ENCODE results near the gene PMP22.

Gene PMP22

GRCh38 chr17:15289285-15290183 is 24.4 kb upstream of the PMP22 start:
- Histone ChIP-seq H3K4me1 (ENCODE audit: control insufficient read depth, insufficient read depth, low read length) (peaks cover 4% of the 10 kb centered on the region), H3K36me3 (ENCODE audit: control insufficient read depth, insufficient read depth, low read length) (no peaks in the 10 kb centered on the region), H3K27me3 (ENCODE audit: control insufficient read depth, insufficient read depth, low read length) (no peaks in the 10 kb centered on the region), H3K27ac (ENCODE audit: low read depth, low read length) (no peak overlapping the region), H3K9ac (ENCODE audit: low read length) (no peak overlapping the region), H3K4me3 (ENCODE audit: low read length) (no peak overlapping the region)

DNA sequence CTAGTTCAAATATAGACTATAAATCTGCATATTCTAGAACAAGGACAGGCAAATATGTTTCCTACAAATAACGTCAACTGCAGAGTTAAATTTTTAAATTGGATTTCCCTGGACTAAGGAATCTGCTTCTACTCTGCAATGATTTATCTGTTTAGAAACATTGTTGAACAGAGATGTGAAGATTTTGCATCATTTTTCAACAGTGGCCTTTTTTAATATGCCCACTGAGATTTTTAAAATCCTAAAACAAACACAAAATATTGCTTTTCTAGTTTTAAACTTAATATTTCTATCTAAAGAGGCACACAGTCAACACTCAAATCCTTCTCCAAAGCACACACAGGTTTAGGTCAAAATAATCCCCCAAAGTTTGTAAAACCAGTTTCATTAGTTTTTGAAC is 23.7 kb upstream of the PMP22 start:
- Histone ChIP-seq H3K27ac (ENCODE audit: low read depth, low read length) (no peak overlapping the region), H3K36me3 (ENCODE audit: control insufficient read depth, insufficient read depth, low read length) (no peaks in the 10 kb centered on the region), H3K27me3 (ENCODE audit: control insufficient read depth, insufficient read depth, low read length) (no peaks in the 10 kb centered on the region), H3K9ac (ENCODE audit: low read length) (no peak overlapping the region), H3K4me3 (ENCODE audit: low read length) (no peak overlapping the region), H3K4me1 (ENCODE audit: control insufficient read depth, insufficient read depth, low read length) (peaks cover 4% of the 10 kb centered on the region)

- Histone ChIP-seq H3K27ac (ENCODE audit: low read depth, low read length) (no peak overlapping the region), H3K27me3 (ENCODE audit: control insufficient read depth, insufficient read depth, low read length) (no peaks in the 10 kb centered on the region), H3K36me3 (ENCODE audit: control insufficient read depth, insufficient read depth, low read length) (no peaks in the 10 kb centered on the region), H3K4me3 (ENCODE audit: low read length) (no peak overlapping the region), H3K4me1 (ENCODE audit: control insufficient read depth, insufficient read depth, low read length) (peaks cover 4% of the 10 kb centered on the region), H3K9ac (ENCODE audit: low read length) (no peak overlapping the region)
Measured at GRCh38 chr17:15287538-15288267, 22.6 kb upstream of the PMP22 start.

DNA sequence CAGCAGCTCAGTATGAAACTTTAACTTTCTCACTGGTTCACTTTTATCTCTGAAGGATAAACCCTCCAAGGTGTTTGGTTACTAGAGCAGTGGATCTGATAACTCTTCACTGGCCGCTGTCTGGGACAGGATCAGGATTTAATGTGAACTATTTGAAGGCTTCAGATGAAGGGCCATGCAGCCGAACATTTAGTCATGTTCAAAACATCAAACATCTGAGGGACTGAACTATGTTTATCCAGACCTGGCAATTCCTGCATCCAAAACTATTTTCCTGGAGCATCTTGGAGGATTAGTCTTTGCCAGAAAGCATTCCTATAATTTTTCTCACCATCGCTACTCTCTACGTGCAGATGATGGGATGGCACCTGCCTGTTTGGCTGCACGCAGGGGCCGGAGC is 20.3 kb upstream of the PMP22 start:
- H3K4me1 ChIP-seq (ENCODE audit: control insufficient read depth, insufficient read depth, low read length), result peaks cover 4% of the 10 kb centered on the region
- H3K27me3 ChIP-seq (ENCODE audit: control insufficient read depth, insufficient read depth, low read length), result no peaks in the 10 kb centered on the region
- no peaks in the 10 kb centered on the region for H3K36me3 ChIP-seq (ENCODE audit: control insufficient read depth, insufficient read depth, low read length)
- no peak overlapping the region for H3K9ac ChIP-seq (ENCODE audit: low read length)
- H3K4me3 ChIP-seq (ENCODE audit: low read length), result no peak overlapping the region
- no peak overlapping the region for H3K27ac ChIP-seq (ENCODE audit: low read depth, low read length)

DNA sequence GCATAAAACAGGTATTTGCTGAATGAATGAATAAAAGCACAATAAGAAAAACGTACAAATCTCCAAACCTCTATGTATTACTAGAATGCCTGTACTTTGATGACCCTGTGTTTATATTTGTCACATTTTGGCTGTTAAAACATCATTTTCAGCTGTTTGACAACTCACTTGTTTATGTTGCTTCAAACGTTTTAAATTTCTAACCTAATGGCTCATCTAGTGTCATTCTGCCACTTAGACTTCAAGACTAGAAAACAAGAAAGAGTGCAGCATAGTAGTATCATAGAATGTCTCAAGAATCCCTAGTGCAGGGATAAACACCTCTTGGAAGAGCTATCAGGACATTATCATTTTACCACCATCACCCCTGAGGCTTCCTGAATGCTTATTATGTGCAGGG is 19.4 kb upstream of the PMP22 start:
- H3K27me3 ChIP-seq (ENCODE audit: control insufficient read depth, insufficient read depth, low read length), result no peaks in the 10 kb centered on the region

GRCh38 chr17:15284107-15284506 is 19.0 kb upstream of the PMP22 start:
- Histone ChIP-seq H3K36me3 (ENCODE audit: control insufficient read depth, insufficient read depth, low read length) (no peaks in the 10 kb centered on the region), H3K27ac (ENCODE audit: low read depth, low read length) (no peak overlapping the region), H3K4me3 (ENCODE audit: low read length) (no peak overlapping the region), H3K9ac (ENCODE audit: low read length) (no peak overlapping the region), H3K4me1 (ENCODE audit: control insufficient read depth, insufficient read depth, low read length) (peaks cover 4% of the 10 kb centered on the region), H3K27me3 (ENCODE audit: control insufficient read depth, insufficient read depth, low read length) (no peaks in the 10 kb centered on the region)

More for the DNA sequence above, 19.4 kb upstream of the PMP22 start:
- peaks cover 4% of the 10 kb centered on the region for H3K4me1 ChIP-seq (ENCODE audit: control insufficient read depth, insufficient read depth, low read length)
- H3K27ac ChIP-seq (ENCODE audit: low read depth, low read length), result no peak overlapping the region
- no peak overlapping the region for H3K9ac ChIP-seq (ENCODE audit: low read length)
- H3K36me3 ChIP-seq (ENCODE audit: control insufficient read depth, insufficient read depth, low read length), result no peaks in the 10 kb centered on the region
- H3K4me3 ChIP-seq (ENCODE audit: low read length), result no peak overlapping the region

- H3K9ac ChIP-seq (ENCODE audit: low read length), result no peak overlapping the region
- no peaks in the 10 kb centered on the region for H3K36me3 ChIP-seq (ENCODE audit: control insufficient read depth, insufficient read depth, low read length)
- H3K4me3 ChIP-seq (ENCODE audit: low read length), result no peak overlapping the region
- no peaks in the 10 kb centered on the region for H3K27me3 ChIP-seq (ENCODE audit: control insufficient read depth, insufficient read depth, low read length)
- H3K27ac ChIP-seq (ENCODE audit: low read depth, low read length), result no peak overlapping the region
- no peaks in the 10 kb centered on the region for H3K4me1 ChIP-seq (ENCODE audit: control insufficient read depth, insufficient read depth, low read length)
Measured at GRCh38 chr17:15281909-15282308, 16.8 kb upstream of the PMP22 start.

- Histone ChIP-seq H3K27ac (ENCODE audit: low read depth, low read length) (no peak overlapping the region), H3K36me3 (ENCODE audit: control insufficient read depth, insufficient read depth, low read length) (no peaks in the 10 kb centered on the region), H3K4me3 (ENCODE audit: low read length) (no peak overlapping the region), H3K27me3 (ENCODE audit: control insufficient read depth, insufficient read depth, low read length) (no peaks in the 10 kb centered on the region), H3K4me1 (ENCODE audit: control insufficient read depth, insufficient read depth, low read length) (no peaks in the 10 kb centered on the region), H3K9ac (ENCODE audit: low read length) (no peak overlapping the region)
Measured at GRCh38 chr17:15278924-15279477, 13.9 kb upstream of the PMP22 start.

DNA sequence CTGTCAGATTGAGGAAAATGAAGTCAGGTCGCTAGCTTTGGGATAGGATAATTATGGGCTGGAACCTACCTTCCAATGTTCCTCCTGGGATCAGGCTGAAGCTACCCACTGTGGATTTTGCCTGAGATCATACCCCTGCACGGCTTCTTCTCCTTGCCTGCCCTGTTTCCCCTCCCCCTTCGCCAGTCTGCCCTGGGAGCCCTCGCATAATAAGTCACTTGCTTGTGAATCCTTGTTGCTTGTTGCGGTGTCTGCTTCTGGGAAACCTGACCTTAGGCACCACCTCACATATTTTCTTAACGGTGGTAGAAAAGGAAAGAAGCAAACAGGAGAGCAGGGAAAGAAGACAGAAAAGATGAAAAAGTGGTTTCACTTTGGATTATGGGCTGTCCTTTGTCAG is 13.3 kb upstream of the PMP22 start:
- Histone ChIP-seq H3K27ac (ENCODE audit: low read depth, low read length) (no peak overlapping the region), H3K4me3 (ENCODE audit: low read length) (no peak overlapping the region), H3K9ac (ENCODE audit: low read length) (no peak overlapping the region), H3K4me1 (ENCODE audit: control insufficient read depth, insufficient read depth, low read length) (no peaks in the 10 kb centered on the region), H3K36me3 (ENCODE audit: control insufficient read depth, insufficient read depth, low read length) (no peaks in the 10 kb centered on the region), H3K27me3 (ENCODE audit: control insufficient read depth, insufficient read depth, low read length) (no peaks in the 10 kb centered on the region)

GRCh38 chr17:15274017-15274416 is 8.9 kb upstream of the PMP22 start:
- Histone ChIP-seq H3K4me3 (ENCODE audit: low read length) (no peak overlapping the region), H3K27ac (ENCODE audit: low read depth, low read length) (no peak overlapping the region), H3K36me3 (ENCODE audit: control insufficient read depth, insufficient read depth, low read length) (no peaks in the 10 kb centered on the region), H3K4me1 (ENCODE audit: control insufficient read depth, insufficient read depth, low read length) (no peaks in the 10 kb centered on the region), H3K27me3 (ENCODE audit: control insufficient read depth, insufficient read depth, low read length) (no peaks in the 10 kb centered on the region), H3K9ac (ENCODE audit: low read length) (no peak overlapping the region)

GRCh38 chr17:15273141-15273793 is 8.1 kb upstream of the PMP22 start:
- Histone ChIP-seq H3K4me1 (ENCODE audit: control insufficient read depth, insufficient read depth, low read length) (no peaks in the 10 kb centered on the region), H3K27ac (ENCODE audit: low read depth, low read length) (no peak overlapping the region), H3K27me3 (ENCODE audit: control insufficient read depth, insufficient read depth, low read length) (no peaks in the 10 kb centered on the region), H3K9ac (ENCODE audit: low read length) (no peak overlapping the region), H3K4me3 (ENCODE audit: low read length) (no peak overlapping the region), H3K36me3 (ENCODE audit: control insufficient read depth, insufficient read depth, low read length) (no peaks in the 10 kb centered on the region)

DNA sequence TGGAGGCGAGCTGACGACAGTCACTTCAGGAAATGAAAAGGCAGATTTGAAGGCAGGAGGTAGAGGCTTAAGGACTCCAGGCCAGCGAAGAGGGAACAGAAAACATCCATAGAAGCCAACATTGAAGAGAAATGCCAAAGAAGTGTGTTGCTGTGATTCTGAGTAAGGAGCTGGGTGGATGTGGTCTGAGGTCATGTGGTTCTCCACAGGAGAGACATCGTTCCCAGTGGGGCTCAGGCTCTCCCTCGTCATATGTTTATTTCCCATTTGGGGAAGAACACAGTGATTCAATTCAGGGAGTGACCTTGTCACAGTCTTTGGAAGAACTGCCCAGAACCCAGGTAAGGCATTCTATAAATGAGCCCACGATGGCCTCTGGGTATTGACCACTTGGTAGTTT is 6.6 kb upstream of the PMP22 start:
- no peak overlapping the region for H3K9ac ChIP-seq (ENCODE audit: low read length)
- H3K36me3 ChIP-seq (ENCODE audit: control insufficient read depth, insufficient read depth, low read length), result no peaks in the 10 kb centered on the region
- H3K27ac ChIP-seq (ENCODE audit: low read depth, low read length), result no peak overlapping the region
- H3K27me3 ChIP-seq (ENCODE audit: control insufficient read depth, insufficient read depth, low read length), result no peaks in the 10 kb centered on the region
- no peak overlapping the region for H3K4me3 ChIP-seq (ENCODE audit: low read length)
- H3K4me1 ChIP-seq (ENCODE audit: control insufficient read depth, insufficient read depth, low read length), result no peaks in the 10 kb centered on the region

Measured in rectal smooth muscle tissue (tissue), 1 donor.